ENCODE measurements around the gene UNC50. TPM values are rescaled to one million over a fixed set of nuclear protein-coding genes. Genes with fewer than 3 reads are reported as not detected.

Gene UNC50
- total RNA-seq, 1 donor from 2014 or later: 33.0 TPM

- no peak for DNase-seq (ENCODE audit: low spot score)
- Mint-ChIP-seq H3K27ac (ENCODE audit: unreplicated experiment) (no peak overlapping the region), H3K4me3 (ENCODE audit: unreplicated experiment) (no peak overlapping the region), H3K4me1 (ENCODE audit: unreplicated experiment) (no peaks in the 10 kb centered on the region), H3K27me3 (ENCODE audit: unreplicated experiment) (peaks cover 10% of the 10 kb centered on the region), H3K9me3 (ENCODE audit: unreplicated experiment) (no peaks in the 10 kb centered on the region), H3K36me3 (ENCODE audit: low read depth, unreplicated experiment) (peaks cover 43% of the 10 kb centered on the region)
- no peak for TF ChIP-seq CTCF (IDR thresholded peaks at IDR 0.05; ENCODE audit: unreplicated experiment)
Measured at GRCh38 chr2:98571121-98571701, 37.2 kb upstream of the UNC50 start.

- Mint-ChIP-seq H3K27me3 (ENCODE audit: unreplicated experiment) (peaks cover 10% of the 10 kb centered on the region), H3K4me1 (ENCODE audit: unreplicated experiment) (no peaks in the 10 kb centered on the region), H3K9me3 (ENCODE audit: unreplicated experiment) (no peaks in the 10 kb centered on the region), H3K27ac (ENCODE audit: unreplicated experiment) (no peak overlapping the region), H3K36me3 (ENCODE audit: low read depth, unreplicated experiment) (peaks cover 43% of the 10 kb centered on the region), H3K4me3 (ENCODE audit: unreplicated experiment) (no peak overlapping the region)
- no peak for TF ChIP-seq CTCF (IDR thresholded peaks at IDR 0.05; ENCODE audit: unreplicated experiment)
- DNase-seq (ENCODE audit: low spot score): no peak
Measured at GRCh38 chr2:98571796-98572195, 36.6 kb upstream of the UNC50 start.

- Mint-ChIP-seq H3K4me3 (ENCODE audit: unreplicated experiment) (no peak overlapping the region), H3K9me3 (ENCODE audit: unreplicated experiment) (no peaks in the 10 kb centered on the region), H3K27ac (ENCODE audit: unreplicated experiment) (no peak overlapping the region), H3K36me3 (ENCODE audit: low read depth, unreplicated experiment) (peaks cover 41% of the 10 kb centered on the region), H3K4me1 (ENCODE audit: unreplicated experiment) (no peaks in the 10 kb centered on the region), H3K27me3 (ENCODE audit: unreplicated experiment) (peaks cover 9% of the 10 kb centered on the region)
- DNase-seq (ENCODE audit: low spot score): no peak
- TF ChIP-seq CTCF (IDR thresholded peaks at IDR 0.05; ENCODE audit: unreplicated experiment): no peak
Measured at GRCh38 chr2:98572211-98572610, 36.2 kb upstream of the UNC50 start.

- no peak for TF ChIP-seq CTCF (IDR thresholded peaks at IDR 0.05; ENCODE audit: unreplicated experiment)
- Mint-ChIP-seq H3K27ac (ENCODE audit: unreplicated experiment) (no peak overlapping the region), H3K4me3 (ENCODE audit: unreplicated experiment) (no peak overlapping the region), H3K9me3 (ENCODE audit: unreplicated experiment) (no peaks in the 10 kb centered on the region), H3K27me3 (ENCODE audit: unreplicated experiment) (peaks cover 9% of the 10 kb centered on the region), H3K4me1 (ENCODE audit: unreplicated experiment) (no peaks in the 10 kb centered on the region), H3K36me3 (ENCODE audit: low read depth, unreplicated experiment) (peaks cover 43% of the 10 kb centered on the region)
- DNase-seq (ENCODE audit: low spot score): no peak
Measured at GRCh38 chr2:98572676-98573075, 35.7 kb upstream of the UNC50 start.

- Mint-ChIP-seq H3K4me3 (ENCODE audit: unreplicated experiment) (no peak overlapping the region), H3K27ac (ENCODE audit: unreplicated experiment) (no peak overlapping the region), H3K36me3 (ENCODE audit: low read depth, unreplicated experiment) (peaks cover 48% of the 10 kb centered on the region), H3K9me3 (ENCODE audit: unreplicated experiment) (no peaks in the 10 kb centered on the region), H3K27me3 (ENCODE audit: unreplicated experiment) (peaks cover 7% of the 10 kb centered on the region), H3K4me1 (ENCODE audit: unreplicated experiment) (no peaks in the 10 kb centered on the region)
- TF ChIP-seq CTCF (IDR thresholded peaks at IDR 0.05; ENCODE audit: unreplicated experiment): no peak
- no peak for DNase-seq (ENCODE audit: low spot score)
Measured at GRCh38 chr2:98573426-98573825, 35.0 kb upstream of the UNC50 start.
